HepG2 (cell line): ENCODE data around the gene ZNF524.

Experiments used
- CTCF ChIP-seq: sonication (generic); formaldehyde crosslinking; IDR thresholded peaks from 2 replicates; pipeline ENCODE4 v1.5.0; 2020; ENCODE audit warnings: mild to moderate bottlenecking, missing genetic modification reagents, moderate library complexity
- MXD1 ChIP-seq: sonication (generic); formaldehyde crosslinking; IDR thresholded peaks from 2 replicates; pipeline ENCODE4 v1.4.0; 2020; ENCODE audit warnings: mild to moderate bottlenecking, missing genetic modification reagents
- POLR2A ChIP-seq, 2 experiments: IDR thresholded peaks; 2 replicates each; pipeline ENCODE4 v1.6.1; 2011; ENCODE audit warnings: low read depth in 2 of 2, low read length in 2 of 2, mild to moderate bottlenecking in 1 of 2, moderate library complexity in 1 of 2; ENCODE audit not compliant: insufficient read depth in 1 of 2
- SIN3B ChIP-seq: fragments of 150-350 bp; IDR thresholded peaks from 2 replicates; pipeline ENCODE4 v1.6.1; 2014; ENCODE audit warnings: low read length
- USF2 ChIP-seq, 2 experiments: sonication (generic) in 1 of 2; formaldehyde crosslinking in 1 of 2; IDR thresholded peaks; 2 replicates each; pipeline versions ENCODE4 v1.5.1 to v1.6.1; 2011 to 2020; ENCODE audit warnings: borderline replicate concordance in 1 of 2, low read depth in 1 of 2, low read length in 1 of 2, mild to moderate bottlenecking in 1 of 2, missing genetic modification reagents in 1 of 2, moderate library complexity in 1 of 2
- ZNF235 ChIP-seq: sonication (generic); formaldehyde crosslinking; IDR thresholded peaks from 2 replicates; pipeline ENCODE4 v1.8.1; 2023; ENCODE audit warnings: mild to moderate bottlenecking, missing genetic modification reagents, borderline replicate concordance

GRCh38 chr19:55602104-55603001, 2.3 kb downstream of the ZNF524 start:
- TF ChIP-seq MXD1 (CRISPR knock-in tag): no peak
- no peak for TF ChIP-seq ZNF235 (CRISPR knock-in tag)
- no peak for TF ChIP-seq POLR2A (IDR thresholded peaks at IDR 0.05; ENCODE audit: insufficient read depth in 1 of 2, low read depth in 2 of 2, low read length in 2 of 2)
- TF ChIP-seq SIN3B: no peak
- TF ChIP-seq USF2 (IDR thresholded peaks at IDR 0.05; ENCODE audit: low read depth, low read length): no peak
- TF ChIP-seq USF2 (CRISPR knock-in tag; IDR thresholded peaks at IDR 0.05; ENCODE audit: borderline replicate concordance): no peak
- TF ChIP-seq CTCF (CRISPR knock-in tag): no peak
